ENCODE measurements around the gene FAM227A. TPM values are rescaled to one million over a fixed set of nuclear protein-coding genes. Genes with fewer than 3 reads are reported as not detected.

The FAM227A gene
- total RNA-seq, 1 donor from 2014 or later = 10.3 TPM

DNA sequence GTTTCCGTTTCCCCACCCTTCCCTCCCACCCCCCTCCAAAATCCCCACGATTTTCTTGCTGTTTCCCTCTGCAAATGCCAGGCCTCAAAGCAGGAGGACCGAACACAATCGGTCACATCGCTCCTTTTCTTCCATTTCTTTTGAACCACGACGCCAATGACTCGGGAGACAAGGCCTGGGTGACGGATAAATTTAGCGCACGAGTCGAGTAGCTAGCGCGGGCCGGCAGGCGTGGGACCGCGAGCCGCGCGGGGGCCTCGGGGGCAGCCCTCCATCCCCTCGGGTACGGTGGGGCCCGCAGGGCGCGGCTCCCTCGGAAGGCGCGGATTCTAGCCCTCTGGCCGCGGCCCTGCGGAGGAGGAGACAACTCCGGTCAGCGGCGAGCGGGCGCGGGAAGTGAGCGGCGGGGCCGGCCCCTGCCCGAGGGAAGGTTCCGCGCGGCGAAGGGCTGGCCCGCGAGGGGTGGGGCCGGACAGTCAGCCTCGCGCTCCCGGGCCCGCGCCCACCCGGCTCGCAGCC is 44.1 kb upstream of the FAM227A start:
- Mint-ChIP-seq H3K36me3 (peaks cover 2% of the 10 kb centered on the region), H3K4me3 (peak overlapping the region; percentile 98), H3K27ac (peak overlapping the region; percentile 98), H3K9me3 (no peaks in the 10 kb centered on the region), H3K27me3 (ENCODE audit: low read depth) (no peaks in the 10 kb centered on the region), H3K4me1 (peaks cover 56% of the 10 kb centered on the region)
- no peak for DNase-seq (ENCODE audit: low spot score in 2 of 2, unreplicated experiment in 2 of 2)
- TF ChIP-seq, protein P1, sequence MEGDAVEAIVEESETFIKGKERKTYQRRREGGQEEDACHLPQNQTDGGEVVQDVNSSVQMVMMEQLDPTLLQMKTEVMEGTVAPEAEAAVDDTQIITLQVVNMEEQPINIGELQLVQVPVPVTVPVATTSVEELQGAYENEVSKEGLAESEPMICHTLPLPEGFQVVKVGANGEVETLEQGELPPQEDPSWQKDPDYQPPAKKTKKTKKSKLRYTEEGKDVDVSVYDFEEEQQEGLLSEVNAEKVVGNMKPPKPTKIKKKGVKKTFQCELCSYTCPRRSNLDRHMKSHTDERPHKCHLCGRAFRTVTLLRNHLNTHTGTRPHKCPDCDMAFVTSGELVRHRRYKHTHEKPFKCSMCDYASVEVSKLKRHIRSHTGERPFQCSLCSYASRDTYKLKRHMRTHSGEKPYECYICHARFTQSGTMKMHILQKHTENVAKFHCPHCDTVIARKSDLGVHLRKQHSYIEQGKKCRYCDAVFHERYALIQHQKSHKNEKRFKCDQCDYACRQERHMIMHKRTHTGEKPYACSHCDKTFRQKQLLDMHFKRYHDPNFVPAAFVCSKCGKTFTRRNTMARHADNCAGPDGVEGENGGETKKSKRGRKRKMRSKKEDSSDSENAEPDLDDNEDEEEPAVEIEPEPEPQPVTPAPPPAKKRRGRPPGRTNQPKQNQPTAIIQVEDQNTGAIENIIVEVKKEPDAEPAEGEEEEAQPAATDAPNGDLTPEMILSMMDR (IDR thresholded peaks at IDR 0.05; ENCODE audit: unreplicated experiment) = no peak

DNA sequence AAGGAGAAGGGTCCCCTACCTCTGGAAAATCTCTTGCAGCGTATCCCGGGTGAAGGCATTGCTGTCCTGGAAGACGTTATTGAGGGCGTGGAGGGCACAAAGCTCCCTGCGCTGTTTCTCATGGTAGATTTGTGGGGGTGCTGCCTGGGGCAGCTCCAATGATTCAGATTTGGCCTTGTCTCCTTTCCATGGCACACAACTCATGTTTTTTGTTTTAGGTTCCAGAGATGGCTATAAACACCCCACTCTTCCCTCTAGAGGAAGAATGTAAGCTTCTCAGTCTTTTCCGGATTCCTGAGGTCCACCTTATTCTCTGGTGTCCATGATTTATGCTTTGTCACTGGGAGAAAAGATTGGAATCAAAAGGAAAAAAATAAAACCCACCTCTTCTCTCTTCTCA is 43.6 kb upstream of the FAM227A start:
- H3K9me3 Mint-ChIP-seq = no peaks in the 10 kb centered on the region
- TF ChIP-seq, protein P1 (IDR thresholded peaks at IDR 0.05; ENCODE audit: unreplicated experiment) = no peak
- DNase-seq (ENCODE audit: low spot score in 2 of 2, unreplicated experiment in 2 of 2) = no peak
- no peaks in the 10 kb centered on the region for H3K27me3 Mint-ChIP-seq (ENCODE audit: low read depth)
- peaks cover 4% of the 10 kb centered on the region for H3K36me3 Mint-ChIP-seq
- peak overlapping the region; percentile 98 for H3K27ac Mint-ChIP-seq
- H3K4me1 Mint-ChIP-seq = peaks cover 56% of the 10 kb centered on the region
- H3K4me3 Mint-ChIP-seq = peak overlapping the region; percentile 98

DNA sequence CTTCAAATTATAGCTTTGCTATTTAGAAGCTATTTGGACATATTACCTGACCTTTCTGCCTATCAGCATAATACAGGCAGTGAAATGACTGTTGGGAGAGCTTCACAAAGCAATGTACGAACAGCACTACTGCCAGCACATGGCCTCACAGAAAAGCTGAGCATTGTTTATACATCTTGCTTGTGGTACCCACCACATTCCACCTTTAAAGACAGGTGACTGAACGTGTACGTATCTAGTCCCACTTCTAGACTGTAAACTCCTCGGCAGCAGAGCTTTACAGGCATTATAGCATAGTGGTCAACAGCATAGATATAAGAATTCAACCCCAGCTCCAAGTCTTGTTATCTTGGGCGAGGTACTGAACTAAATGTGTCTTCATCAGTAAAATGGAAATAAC is 43.0 kb upstream of the FAM227A start:
- DNase-seq (ENCODE audit: low spot score in 2 of 2, unreplicated experiment in 2 of 2) = no peak
- peaks cover 7% of the 10 kb centered on the region for H3K36me3 Mint-ChIP-seq
- H3K4me1 Mint-ChIP-seq = peaks cover 52% of the 10 kb centered on the region
- TF ChIP-seq, protein P1 (IDR thresholded peaks at IDR 0.05; ENCODE audit: unreplicated experiment) = no peak
- no peaks in the 10 kb centered on the region for H3K27me3 Mint-ChIP-seq (ENCODE audit: low read depth)
- peak overlapping the region; percentile 98 for H3K4me3 Mint-ChIP-seq
- H3K9me3 Mint-ChIP-seq = no peaks in the 10 kb centered on the region
- peak overlapping the region; percentile 98 for H3K27ac Mint-ChIP-seq

DNA sequence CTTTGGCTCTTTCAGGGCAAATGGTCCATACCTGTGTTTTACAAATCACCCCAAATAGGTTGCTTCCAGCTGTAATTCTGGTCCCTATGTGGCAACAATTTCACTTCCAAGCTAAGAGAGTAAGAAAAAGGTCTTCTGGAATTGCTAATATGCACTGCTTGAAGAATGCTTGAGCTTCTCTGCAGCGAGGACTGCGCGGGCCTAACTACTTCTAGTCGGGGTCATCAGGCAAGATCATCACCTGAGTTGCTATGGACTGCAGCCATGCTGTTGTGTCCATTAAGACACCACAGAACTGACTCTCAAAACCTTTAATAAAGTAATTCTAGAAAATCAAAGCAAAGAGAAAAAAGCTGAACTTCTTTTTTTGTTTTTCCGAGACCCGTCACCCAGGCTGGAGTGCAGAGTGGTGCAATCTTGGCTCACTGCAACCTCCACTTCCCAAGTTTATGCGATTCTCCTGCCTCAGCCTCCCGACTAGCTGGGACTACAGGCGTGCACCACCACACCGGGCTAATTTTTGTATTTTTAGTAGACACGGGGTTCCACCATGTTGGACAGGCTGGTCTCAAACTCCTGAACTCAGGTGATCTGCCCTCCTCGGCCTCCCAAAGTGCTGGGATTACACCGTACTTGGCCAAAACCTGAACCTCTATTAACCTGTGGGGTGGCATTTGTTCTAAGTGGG is 42.4 kb upstream of the FAM227A start:
- H3K27ac Mint-ChIP-seq = peak overlapping the region; percentile 98
- TF ChIP-seq, protein P1 (IDR thresholded peaks at IDR 0.05; ENCODE audit: unreplicated experiment) = no peak

DNA sequence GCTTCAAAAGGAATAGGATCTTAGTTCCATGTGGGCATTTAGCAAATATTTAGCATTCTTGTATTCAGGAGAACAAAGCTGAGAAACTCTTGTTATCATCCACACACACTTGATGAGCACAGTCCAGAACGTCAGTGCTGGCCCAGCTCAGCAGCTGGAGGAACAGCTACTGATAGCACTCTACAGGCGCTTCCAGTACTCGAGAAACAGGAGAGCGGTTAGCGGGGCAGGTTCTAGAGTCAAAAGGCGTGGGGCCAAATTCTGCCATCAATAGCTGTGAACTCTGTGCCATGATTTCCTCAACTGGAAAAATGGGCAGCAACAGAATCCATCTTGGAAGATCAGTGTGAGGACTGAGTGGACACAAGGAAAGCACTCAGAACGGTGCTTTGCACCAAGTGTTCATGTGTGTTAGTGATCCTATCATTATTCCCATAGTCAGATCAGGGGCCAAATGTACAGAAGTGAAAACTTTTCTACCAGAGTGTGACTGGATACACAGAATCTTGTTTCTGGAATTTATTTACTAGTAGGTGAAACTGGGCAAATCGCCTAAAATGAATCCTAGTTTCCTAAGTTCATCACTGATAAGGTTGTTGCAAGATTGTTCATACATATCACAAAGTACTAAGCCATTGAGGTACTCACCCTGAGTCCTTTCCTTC is 41.4 kb upstream of the FAM227A start:
- Mint-ChIP-seq H3K4me1 (peaks cover 52% of the 10 kb centered on the region), H3K27ac (peak overlapping the region; percentile 98), H3K4me3 (peak overlapping the region; percentile 98), H3K27me3 (ENCODE audit: low read depth) (no peaks in the 10 kb centered on the region), H3K36me3 (peaks cover 14% of the 10 kb centered on the region), H3K9me3 (no peaks in the 10 kb centered on the region)
- TF ChIP-seq, protein P1 (IDR thresholded peaks at IDR 0.05; ENCODE audit: unreplicated experiment) = no peak
- no peak for DNase-seq (ENCODE audit: low spot score in 2 of 2, unreplicated experiment in 2 of 2)

More for the DNA sequence above, 42.4 kb upstream of the FAM227A start:
- H3K4me3 Mint-ChIP-seq = peak overlapping the region; percentile 98
- H3K36me3 Mint-ChIP-seq = peaks cover 7% of the 10 kb centered on the region
- peaks cover 52% of the 10 kb centered on the region for H3K4me1 Mint-ChIP-seq
- DNase-seq (ENCODE audit: low spot score in 2 of 2, unreplicated experiment in 2 of 2) = no peak
- H3K9me3 Mint-ChIP-seq = no peaks in the 10 kb centered on the region
- no peaks in the 10 kb centered on the region for H3K27me3 Mint-ChIP-seq (ENCODE audit: low read depth)
